RWPE1 (cell line): ENCODE measurements around the gene ZDHHC4.

Experiments
- CTCF ChIA-PET: fragments of 350-600 bp; sonication (Branson Sonifier 250); formaldehyde crosslinking; extraction: SDS; loops from one replicate; lab custom pipeline; 2021; lab: Yijun Ruan, JAX
- POLR2A ChIA-PET: fragments of 400-600 bp; formaldehyde crosslinking; extraction: SDS; loops from one replicate; lab custom pipeline; 2020; ENCODE audit warnings: antibody characterized with exemption; ENCODE audit not compliant: low non-redundant PET; lab: Yijun Ruan, JAX
- DNase-seq: peaks from one replicate; pipeline ENCODE4 v3.0.0; 2012; ENCODE audit warnings: low spot score
- H3K27ac ChIP-seq: fragments of 450-650 bp; 2 replicates; pipeline ENCODE4 v1.5.1; 2017
- CTCF ChIP-seq: fragments of 450-650 bp; conservative IDR thresholded peaks from 2 replicates; pipeline ENCODE4 v1.5.1; 2017; ENCODE audit warnings: low read depth, mild to moderate bottlenecking

ZDHHC4 gene

DNA sequence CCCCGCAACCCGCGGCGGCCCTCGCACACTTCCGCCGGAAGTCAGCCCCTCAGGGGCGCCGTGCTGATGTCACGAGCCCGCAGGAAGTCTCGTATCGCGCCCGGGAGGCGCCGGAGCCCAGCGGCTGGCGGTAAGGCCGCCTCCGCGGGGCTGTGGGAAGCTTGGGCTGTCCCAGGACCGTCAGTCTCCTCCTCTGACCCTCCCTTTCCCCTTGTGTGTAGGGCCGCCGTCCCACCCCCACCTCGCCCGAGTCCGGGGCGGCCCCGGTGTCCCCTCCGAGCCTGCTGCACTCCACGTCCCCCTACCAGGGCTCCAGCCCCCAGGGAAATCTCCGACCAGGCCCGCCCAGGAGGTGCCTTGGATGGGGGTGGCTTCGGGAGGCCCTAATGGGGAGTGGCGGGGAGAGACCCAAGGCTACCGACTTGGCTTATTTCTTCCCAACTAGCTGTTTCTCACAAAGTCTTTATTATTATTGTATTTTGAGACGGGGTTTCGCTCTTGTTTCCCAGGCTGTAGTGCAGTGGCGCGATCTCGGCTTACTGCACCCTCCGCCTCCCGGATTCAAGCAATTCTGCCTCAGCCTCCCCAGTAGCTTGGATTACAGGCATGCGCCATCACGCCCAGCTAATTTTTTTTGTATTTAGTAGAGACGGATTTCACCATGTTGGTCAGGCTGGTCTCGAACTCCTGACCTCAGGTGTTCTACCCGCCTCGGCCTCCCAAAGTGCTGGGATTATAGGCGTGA lies at the start of gene ZDHHC4:
ZDHHC4 (plus strand) TSS at position 86 of the 745 bp plus-strand sequence. CDS start 3,108 bp downstream, outside the sequence.
- ChIA-PET CTCF (interaction anchor here (0.7 to 2.6 kb wide), 2 partner anchors 12 to 63 kb away, joined by 4 to 12 read pairs; partner anchors contain the start of gene INTS15), POLR2A (no interaction called here)
- peak within 1 kb of the TSS; percentile 87 for H3K27ac ChIP-seq
- DNase-seq: peak; percentile 97
- TF ChIP-seq CTCF: no peak

GRCh38 chr7:6528401-6529130 lies 48.7 kb upstream of the ZDHHC4 start:
- no peak for DNase-seq
- POLR2A ChIA-PET: no interaction called here
- H3K27ac ChIP-seq: no peak overlapping the region
- CTCF ChIA-PET: interaction anchor here (0.6 to 1.7 kb wide), 3 partner anchors 13 to 486 kb away, joined by 3 to 11 read pairs (median 7); no protein-coding TSS in a partner anchor
- TF ChIP-seq CTCF: no peak

GRCh38 chr7:6529643-6530042 lies 47.6 kb upstream of the ZDHHC4 start:
- H3K27ac ChIP-seq: no peak overlapping the region
- no peak for TF ChIP-seq CTCF
- CTCF ChIA-PET: no interaction called here
- DNase-seq: no peak
- POLR2A ChIA-PET: no interaction called here

DNA sequence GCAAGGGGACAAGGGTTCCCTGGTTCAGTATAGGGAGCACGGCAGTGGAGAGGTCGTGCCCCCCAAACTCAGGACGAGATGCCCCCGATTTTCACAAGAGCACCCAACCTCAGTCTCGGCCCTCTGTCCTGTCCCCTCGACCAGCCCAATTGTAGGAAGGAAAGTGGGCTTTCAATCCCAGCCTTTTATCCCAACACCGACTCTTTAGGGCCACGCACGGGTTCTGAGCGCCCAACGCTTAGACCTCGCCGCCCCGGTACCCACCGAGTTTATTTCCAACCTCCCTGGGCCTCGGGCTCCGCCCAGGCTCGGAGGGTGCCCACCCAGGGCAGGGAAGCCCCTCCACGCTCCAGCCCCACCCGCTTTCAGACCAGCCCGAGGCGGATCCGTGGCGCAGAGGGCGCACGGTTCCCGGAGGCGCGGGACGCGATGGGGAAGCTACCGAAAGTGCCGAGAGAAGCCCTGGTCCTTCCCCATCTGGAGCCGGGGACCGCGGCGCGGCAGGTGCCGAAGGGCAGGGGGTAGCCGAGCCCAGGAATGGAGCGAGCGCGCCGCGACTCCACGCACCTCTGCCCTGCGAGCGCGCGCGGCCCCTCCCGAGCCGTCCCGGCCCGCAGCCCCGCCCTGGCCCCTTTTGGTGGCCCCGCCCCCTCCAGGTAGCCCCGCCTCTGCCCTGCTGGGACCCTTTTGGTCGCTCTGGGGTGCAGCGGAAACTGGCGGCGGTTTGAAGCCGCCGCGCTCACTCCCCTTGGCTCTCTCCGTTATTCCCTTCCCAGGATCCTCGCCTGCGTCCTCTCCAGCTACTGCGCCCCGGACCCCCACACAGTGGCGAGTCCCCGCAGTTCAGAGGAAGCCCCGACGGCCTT lies 46.4 kb upstream of the ZDHHC4 start:
- ChIA-PET POLR2A (no interaction called here), CTCF (interaction anchor here (0.6 kb wide), 1 partner anchor 25 kb away, joined by 3 read pairs; no protein-coding TSS in a partner anchor)
- no peak overlapping the region for H3K27ac ChIP-seq
- no peak for DNase-seq
- no peak for TF ChIP-seq CTCF

- no peak for TF ChIP-seq CTCF
- CTCF ChIA-PET: interaction anchor here (0.6 kb wide), 1 partner anchor 26 kb away, joined by 3 read pairs; no protein-coding TSS in a partner anchor
- H3K27ac ChIP-seq: no peak overlapping the region
- DNase-seq: no peak
- POLR2A ChIA-PET: no interaction called here
These were observed 45.6 kb upstream of the ZDHHC4 start for GRCh38 chr7:6531492-6532279.
